ENCODE results near the gene COL8A2.
A peak's percentile ranks its signal among the peaks of the same experiment; 100 is the strongest.

Gene COL8A2

GRCh38 chr1:36089393-36090121 lies 35.5 kb downstream of the COL8A2 start:
- DNase-seq (ENCODE audit: low read depth): no peak

- peak; percentile 70 for DNase-seq (ENCODE audit: low read depth)
Observed at GRCh38 chr1:36088577-36089392, 36.2 kb downstream of the COL8A2 start, which contains the start of gene ADPRS. TSS of gene ADPRS (plus strand) at chr1:36088892. CDS start at chr1:36088905, 13 bp downstream.

GRCh38 chr1:36088265-36088576 lies 36.8 kb downstream of the COL8A2 start:
- no peak for DNase-seq (ENCODE audit: low read depth)

GRCh38 chr1:36087233-36088123 lies 37.5 kb downstream of the COL8A2 start:
- no peak for DNase-seq (ENCODE audit: low read depth)

- no peak for DNase-seq (ENCODE audit: low read depth)
Observed at GRCh38 chr1:36086529-36087232, 38.3 kb downstream of the COL8A2 start.

- DNase-seq (ENCODE audit: low read depth): no peak
Observed at GRCh38 chr1:36085686-36086526, 39.1 kb downstream of the COL8A2 start.

GRCh38 chr1:36085126-36085525 lies 39.9 kb downstream of the COL8A2 start:
- DNase-seq (ENCODE audit: low read depth): no peak

- no peak for DNase-seq (ENCODE audit: low read depth)
Observed at GRCh38 chr1:36084497-36085115, 40.4 kb downstream of the COL8A2 start.

- no peak for DNase-seq (ENCODE audit: low read depth)
Observed at GRCh38 chr1:36083635-36084496, 41.2 kb downstream of the COL8A2 start, which contains the start of gene TEKT2. TSS of gene TEKT2 (plus strand) at chr1:36084094. CDS start at chr1:36084922, 828 bp downstream.

- no peak for DNase-seq (ENCODE audit: low read depth)
Observed at GRCh38 chr1:36083219-36083618, 41.8 kb downstream of the COL8A2 start.

- DNase-seq (ENCODE audit: low read depth): no peak
Observed at GRCh38 chr1:36081926-36082485, 43.0 kb downstream of the COL8A2 start.

GRCh38 chr1:36080801-36081200 lies 44.2 kb downstream of the COL8A2 start:
- DNase-seq (ENCODE audit: low read depth): no peak

- DNase-seq (ENCODE audit: low read depth): no peak
Observed at GRCh38 chr1:36080236-36080635, 44.8 kb downstream of the COL8A2 start.

- DNase-seq (ENCODE audit: low read depth): no peak
Observed at GRCh38 chr1:36076979-36077573, 47.9 kb downstream of the COL8A2 start.

GRCh38 chr1:36070349-36070748 lies 54.7 kb downstream of the COL8A2 start:
- DNase-seq (ENCODE audit: low read depth): no peak

GRCh38 chr1:36068866-36069265 lies 56.2 kb downstream of the COL8A2 start:
- DNase-seq (ENCODE audit: low read depth): no peak

- no peak for DNase-seq (ENCODE audit: low read depth)
Observed at GRCh38 chr1:36067871-36068270, 57.2 kb downstream of the COL8A2 start.

GRCh38 chr1:36062315-36062714 lies 62.7 kb downstream of the COL8A2 start:
- DNase-seq (ENCODE audit: low read depth): no peak

- DNase-seq (ENCODE audit: low read depth): no peak
Observed at GRCh38 chr1:36055706-36056105, 69.3 kb downstream of the COL8A2 start.

All from stromal cell of bone marrow (primary cell).